CD14-positive monocyte (primary cell): ENCODE data around the gene GCK. TPM values are rescaled to one million over a fixed set of nuclear protein-coding genes. Genes with fewer than 3 reads are reported as not detected.

Experiments used
- DNase-seq, 3 donors: peaks; one replicate each; pipeline ENCODE4 v3.0.0-alpha.2; 2011 to 2022
- H2AFZ ChIP-seq: 2 replicates; pipeline ENCODE4 v1.6.0; 2012; ENCODE audit warnings: mild to moderate bottlenecking, low read depth, low read length, inconsistent platforms; ENCODE audit not compliant: insufficient read depth, poor library complexity, severe bottlenecking
- H3K27ac ChIP-seq, 2 donors: 1 replicate in 1 of 2; 2 replicates in 1 of 2; pipeline ENCODE4 v1.5.1; 2012 to 2013; ENCODE audit warnings: low read length in 2 of 2, control low read depth in 1 of 2, inconsistent platforms in 1 of 2, low read depth in 1 of 2, mild to moderate bottlenecking in 1 of 2
- H3K27me3 ChIP-seq, 2 donors: one replicate each; pipeline versions ENCODE4 v1.6.0 to v1.6.1; 2011 to 2013; ENCODE audit warnings: low read length in 2 of 2; ENCODE audit not compliant: control insufficient read depth in 2 of 2, insufficient read depth in 2 of 2
- H3K36me3 ChIP-seq, 2 donors: replicated peaks in 1 of 2; 1 replicate in 1 of 2; 2 replicates in 1 of 2; pipeline versions ENCODE4 v1.5.1 to v1.6.1; 2012 to 2013; ENCODE audit warnings: low read length in 2 of 2, control low read depth in 1 of 2, inconsistent platforms in 1 of 2, mild to moderate bottlenecking in 1 of 2; ENCODE audit not compliant: insufficient read depth in 2 of 2, control insufficient read depth in 1 of 2
- H3K4me1 ChIP-seq, 2 donors: 1 replicate in 1 of 2; 2 replicates in 1 of 2; pipeline versions ENCODE4 v1.5.1 to v1.6.1; 2012 to 2013; ENCODE audit warnings: low read length in 2 of 2, control low read depth in 1 of 2, inconsistent platforms in 1 of 2, mild to moderate bottlenecking in 1 of 2, moderate library complexity in 1 of 2; ENCODE audit not compliant: insufficient read depth in 2 of 2, control insufficient read depth in 1 of 2
- H3K4me2 ChIP-seq: replicated peaks from 2 replicates; pipeline ENCODE3; 2012; ENCODE audit warnings: low read length, moderate library complexity, mild to moderate bottlenecking; ENCODE audit not compliant: poor library complexity, severe bottlenecking; ENCODE audit errors: extremely low read depth
- H3K4me3 ChIP-seq, 3 experiments: fragments of 200-600 bp in 1 of 3; sonication (generic) in 1 of 3; replicated peaks in 1 of 3; 1 replicate in 2 of 3; 2 replicates in 1 of 3; pipeline ENCODE4 v1.5.1; 2011 to 2013; ENCODE audit warnings: low read length in 3 of 3, mild to moderate bottlenecking in 3 of 3, control low read depth in 2 of 3, low read depth in 2 of 3, inconsistent platforms in 1 of 3, moderate library complexity in 1 of 3
- H3K79me2 ChIP-seq: 2 replicates; pipeline ENCODE4 v1.6.0; 2012; ENCODE audit warnings: mild to moderate bottlenecking, control low read depth, inconsistent platforms, low read length, moderate library complexity; ENCODE audit not compliant: insufficient read depth
- H3K9ac ChIP-seq: 2 replicates; pipeline ENCODE4 v1.6.0; 2017; ENCODE audit warnings: low read length, mild to moderate bottlenecking; ENCODE audit not compliant: insufficient read depth, poor library complexity, severe bottlenecking
- H3K9me3 ChIP-seq, 2 donors: replicated peaks in 1 of 2; 1 replicate in 1 of 2; 2 replicates in 1 of 2; pipeline versions ENCODE4 v1.5.1 to v1.6.1; 2012 to 2013; ENCODE audit warnings: low read length in 2 of 2, control low read depth in 1 of 2; ENCODE audit not compliant: control insufficient read depth in 1 of 2, insufficient read depth in 1 of 2
- H4K20me1 ChIP-seq: 2 replicates; pipeline ENCODE4 v1.6.0; 2012; ENCODE audit warnings: mild to moderate bottlenecking, low read length, control low read depth, moderate library complexity; ENCODE audit not compliant: insufficient read depth
- H3K27ac Mint-ChIP-seq, 7 donors: one replicate each; pipeline ENCODE4 v1.8.0; 2020; ENCODE audit warnings: mild to moderate bottlenecking in 7 of 7, mixed read lengths in 7 of 7, moderate library complexity in 6 of 7, inconsistent platforms in 2 of 7
- H3K27me3 Mint-ChIP-seq, 3 donors: one replicate each; pipeline ENCODE4 v1.8.0; 2021 to 2022; ENCODE audit warnings: low read depth in 3 of 3, mild to moderate bottlenecking in 3 of 3, mixed read lengths in 3 of 3, moderate library complexity in 3 of 3, inconsistent platforms in 1 of 3
- H3K36me3 Mint-ChIP-seq, 2 donors: one replicate each; pipeline ENCODE4 v1.8.0; 2020; ENCODE audit warnings: mixed read lengths in 2 of 2, inconsistent platforms in 1 of 2, mild to moderate bottlenecking in 1 of 2
- H3K4me1 Mint-ChIP-seq: one replicate; pipeline ENCODE4 v1.8.0; 2020; ENCODE audit warnings: mild to moderate bottlenecking, mixed read lengths
- H3K4me3 Mint-ChIP-seq, 2 donors: one replicate each; pipeline ENCODE4 v1.8.0; 2020; ENCODE audit warnings: mild to moderate bottlenecking in 2 of 2, mixed read lengths in 2 of 2, moderate library complexity in 1 of 2
- H3K9me3 Mint-ChIP-seq, 7 donors: one replicate each; pipeline ENCODE4 v1.8.0; 2020 to 2022; ENCODE audit warnings: mixed read lengths in 7 of 7, mild to moderate bottlenecking in 6 of 7, moderate library complexity in 6 of 7, inconsistent platforms in 2 of 7
- CTCF ChIP-seq: fragments of 200-600 bp; IDR thresholded peaks from one replicate; pipeline ENCODE4 v1.8.0; 2022; ENCODE audit warnings: antibody characterized with exemption, mild to moderate bottlenecking
- WGBS: methylation state at CpG from one replicate; pipeline ENCODE4 v1.1.5; 2013; ENCODE audit warnings: missing lambda C conversion rate; ENCODE audit not compliant: insufficient coverage; 5-methylcytosine and 5-hydroxymethylcytosine counted together
- intact Hi-C, 2 donors: fragments of 100-400 bp; cut with micrococcal nuclease; formaldehyde crosslinking; loops; one replicate each; pipeline versions ENCODE4 v1.15.0 to v1.15.1; 2023
- polyA plus RNA-seq, 3 donors: library from polyadenylated mRNA; depleted of rRNA in 1 of 3; unstranded in 2 of 3; stranded (reverse) in 1 of 3; fragments of 300-500 nt in 2 of 3; fragments of >200 nt in 1 of 3; fragmentation: Illumina TruSeq in 2 of 3; gene quantifications; 1 replicate in 2 of 3; 2 replicates in 1 of 3; pipeline ENCODE4 v1.2.3, GENCODE V29; 2012 to 2021

Gene GCK
- polyA plus RNA-seq, 3 donors: not detected

- Histone ChIP-seq H2AFZ (no peak overlapping the region), H3K4me3 (no peak overlapping the region), H3K36me3 (no peaks in the 10 kb centered on the region), H3K4me2 (no peak overlapping the region), H3K79me2 (no peaks in the 10 kb centered on the region), H3K27ac (no peak overlapping the region), H3K27me3 (peaks cover 0 to under 1% of the 10 kb centered on the region in 2 donors), H4K20me1 (no peaks in the 10 kb centered on the region), H3K4me1 (no peaks in the 10 kb centered on the region), H3K9ac (no peak overlapping the region), H3K9me3 (no peaks in the 10 kb centered on the region)
- intact Hi-C loops: no loop called here
- Mint-ChIP-seq H3K4me3 (no peak overlapping the region), H3K36me3 (no peaks in the 10 kb centered on the region), H3K9me3 (peaks cover 0 to 6% (median 0%) of the 10 kb centered on the region in 7 donors), H3K27ac (peak overlapping the region in 1 of 7 donors; percentile 48), H3K4me1 (peaks cover 11% of the 10 kb centered on the region), H3K27me3 (peaks cover 4 to 7% (median 6%) of the 10 kb centered on the region in 3 donors)
- DNase-seq: no peak
- TF ChIP-seq CTCF: no peak
- 87% methylated on average over 5 of the region's 9 CpGs for WGBS
Measured at GRCh38 chr7:44097064-44097932, 91.9 kb downstream of the GCK start.

GRCh38 chr7:44096326-44096881 is 92.8 kb downstream of the GCK start:
- H3K9ac ChIP-seq: no peak overlapping the region
- 94% methylated on average over 8 of the region's 8 CpGs for WGBS
- no peak overlapping the region for H3K4me3 ChIP-seq
- no peak overlapping the region for H2AFZ ChIP-seq
- peaks cover 0 to 6% (median 0%) of the 10 kb centered on the region in 7 donors for H3K9me3 Mint-ChIP-seq
- H3K4me2 ChIP-seq: no peak overlapping the region
- no peak for TF ChIP-seq CTCF
- no peaks in the 10 kb centered on the region for H4K20me1 ChIP-seq
- no peak overlapping the region for H3K27ac Mint-ChIP-seq
- no peak overlapping the region for H3K27ac ChIP-seq
- H3K4me3 Mint-ChIP-seq: no peak overlapping the region
- no peaks in the 10 kb centered on the region for H3K36me3 Mint-ChIP-seq
- H3K36me3 ChIP-seq: no peaks in the 10 kb centered on the region
- H3K27me3 ChIP-seq: no peaks in the 10 kb centered on the region
- H3K79me2 ChIP-seq: no peaks in the 10 kb centered on the region
- H3K27me3 Mint-ChIP-seq: peaks cover 0 to 5% (median 3%) of the 10 kb centered on the region in 3 donors
- H3K9me3 ChIP-seq: no peaks in the 10 kb centered on the region
- peaks cover 11% of the 10 kb centered on the region for H3K4me1 Mint-ChIP-seq
- H3K4me1 ChIP-seq: no peaks in the 10 kb centered on the region
- DNase-seq: no peak
- intact Hi-C loops: no loop called here
